ENCODE results near the gene HOMER1.

HOMER1 gene

GRCh38 chr5:79536193-79536906 lies 22.4 kb upstream of the HOMER1 start:
- no peaks in the 10 kb centered on the region for H4K20me1 ChIP-seq (ENCODE audit: insufficient read depth, low read length)
- H3K4me1 ChIP-seq (ENCODE audit: low read length): no peaks in the 10 kb centered on the region
- H3K9ac ChIP-seq (ENCODE audit: low read length): no peak overlapping the region
- H2AFZ ChIP-seq (ENCODE audit: low read depth, low read length): no peak overlapping the region
- no peaks in the 10 kb centered on the region for H3K79me2 ChIP-seq (ENCODE audit: low read length)
- no peaks in the 10 kb centered on the region for H3K9me3 ChIP-seq (ENCODE audit: insufficient read depth, low read length)
- H3K4me3 ChIP-seq (ENCODE audit: low read length): no peak overlapping the region
- H3K27ac ChIP-seq (ENCODE audit: low read length): no peak overlapping the region
- H3K36me3 ChIP-seq (replicated peaks; ENCODE audit: low read depth, low read length): no peaks in the 10 kb centered on the region
- no peak overlapping the region for H3K4me2 ChIP-seq (ENCODE audit: low read length)
- no peak for TF ChIP-seq CTCF (IDR thresholded peaks at IDR 0.05; ENCODE audit: low read depth, low read length)
- TF ChIP-seq EZH2phosphoT487 (IDR thresholded peaks at IDR 0.05; ENCODE audit: low read depth): no peak
- no peaks in the 10 kb centered on the region for H3K27me3 ChIP-seq (ENCODE audit: low read depth, low read length)

GRCh38 chr5:79535477-79536192 lies 21.7 kb upstream of the HOMER1 start:
- Histone ChIP-seq H3K27ac (ENCODE audit: low read length) (no peak overlapping the region), H2AFZ (ENCODE audit: low read depth, low read length) (no peak overlapping the region)
- TF ChIP-seq CTCF (IDR thresholded peaks at IDR 0.05; ENCODE audit: low read depth, low read length) (peak; percentile 20), EZH2phosphoT487 (IDR thresholded peaks at IDR 0.05; ENCODE audit: low read depth) (no peak)

GRCh38 chr5:79529110-79529509 lies 15.2 kb upstream of the HOMER1 start:
- Histone ChIP-seq H3K4me1 (ENCODE audit: low read length) (no peaks in the 10 kb centered on the region), H3K79me2 (ENCODE audit: low read length) (no peaks in the 10 kb centered on the region), H3K9ac (ENCODE audit: low read length) (no peak overlapping the region), H3K4me3 (ENCODE audit: low read length) (no peak overlapping the region), H3K4me2 (ENCODE audit: low read length) (no peak overlapping the region), H3K27me3 (ENCODE audit: low read depth, low read length) (no peaks in the 10 kb centered on the region), H3K36me3 (replicated peaks; ENCODE audit: low read depth, low read length) (no peaks in the 10 kb centered on the region), H3K27ac (ENCODE audit: low read length) (no peak overlapping the region), H3K9me3 (ENCODE audit: insufficient read depth, low read length) (no peaks in the 10 kb centered on the region), H4K20me1 (ENCODE audit: insufficient read depth, low read length) (no peaks in the 10 kb centered on the region), H2AFZ (ENCODE audit: low read depth, low read length) (no peak overlapping the region)
- TF ChIP-seq EZH2phosphoT487 (IDR thresholded peaks at IDR 0.05; ENCODE audit: low read depth): no peak
- TF ChIP-seq CTCF (IDR thresholded peaks at IDR 0.05; ENCODE audit: low read depth, low read length): no peak

More at GRCh38 chr5:79535477-79536192, 21.7 kb upstream of the HOMER1 start:
- no peak overlapping the region for H3K9ac ChIP-seq (ENCODE audit: low read length)
- H3K4me2 ChIP-seq (ENCODE audit: low read length): no peak overlapping the region
- H3K4me1 ChIP-seq (ENCODE audit: low read length): no peaks in the 10 kb centered on the region
- H3K9me3 ChIP-seq (ENCODE audit: insufficient read depth, low read length): no peaks in the 10 kb centered on the region
- no peaks in the 10 kb centered on the region for H4K20me1 ChIP-seq (ENCODE audit: insufficient read depth, low read length)
- H3K79me2 ChIP-seq (ENCODE audit: low read length): no peaks in the 10 kb centered on the region
- no peaks in the 10 kb centered on the region for H3K36me3 ChIP-seq (replicated peaks; ENCODE audit: low read depth, low read length)
- H3K4me3 ChIP-seq (ENCODE audit: low read length): no peak overlapping the region
- H3K27me3 ChIP-seq (ENCODE audit: low read depth, low read length): no peaks in the 10 kb centered on the region

DNA sequence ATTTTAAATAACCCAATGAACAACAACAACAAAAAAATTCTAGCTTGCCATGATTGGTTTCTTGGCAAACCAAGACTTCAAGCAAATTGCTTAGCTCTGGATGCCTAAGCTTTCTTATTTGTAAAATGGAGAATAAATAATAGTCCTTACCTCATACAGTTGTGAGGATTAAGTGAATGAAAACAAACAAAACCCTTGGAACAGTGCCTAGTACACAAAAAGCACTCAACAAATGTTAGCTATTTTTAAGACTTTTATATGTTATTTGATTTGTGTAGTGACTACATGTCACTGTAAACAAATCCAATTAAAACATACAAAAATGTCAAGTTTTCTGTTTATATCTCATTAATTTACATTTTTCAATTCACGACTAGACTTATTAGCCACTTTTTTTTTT lies 13.5 kb upstream of the HOMER1 start:
- Histone ChIP-seq H3K4me2 (ENCODE audit: low read length) (no peak overlapping the region), H2AFZ (ENCODE audit: low read depth, low read length) (no peak overlapping the region), H3K9ac (ENCODE audit: low read length) (no peak overlapping the region), H3K27me3 (ENCODE audit: low read depth, low read length) (no peaks in the 10 kb centered on the region), H3K4me1 (ENCODE audit: low read length) (no peaks in the 10 kb centered on the region), H3K27ac (ENCODE audit: low read length) (no peak overlapping the region), H3K36me3 (replicated peaks; ENCODE audit: low read depth, low read length) (no peaks in the 10 kb centered on the region), H3K4me3 (ENCODE audit: low read length) (no peak overlapping the region), H3K9me3 (ENCODE audit: insufficient read depth, low read length) (no peaks in the 10 kb centered on the region), H3K79me2 (ENCODE audit: low read length) (no peaks in the 10 kb centered on the region), H4K20me1 (ENCODE audit: insufficient read depth, low read length) (no peaks in the 10 kb centered on the region)
- TF ChIP-seq CTCF (IDR thresholded peaks at IDR 0.05; ENCODE audit: low read depth, low read length) (no peak), EZH2phosphoT487 (IDR thresholded peaks at IDR 0.05; ENCODE audit: low read depth) (no peak)

Data from OCI-LY3 (cell line).